H9 (cell line): ENCODE data around the gene KIAA1549. TPM values are rescaled to one million over a fixed set of nuclear protein-coding genes. Genes with fewer than 3 reads are reported as not detected.

Experiments
- DNase-seq: peaks from one replicate; pipeline ENCODE4 v3.0.0-alpha.2; 2017
- H2AFZ ChIP-seq: one replicate; pipeline ENCODE4 v1.6.1; 2013; ENCODE audit warnings: mild to moderate bottlenecking, low read length, control low read depth, moderate library complexity
- H2AK5ac ChIP-seq: 2 replicates; pipeline ENCODE4 v1.6.1; 2013; ENCODE audit warnings: low read length, control low read depth, mixed read lengths; ENCODE audit not compliant: insufficient read length
- H2BK120ac ChIP-seq: one replicate; pipeline ENCODE4 v1.6.1; 2013; ENCODE audit warnings: low read depth, mild to moderate bottlenecking, low read length, control low read depth, inconsistent platforms; ENCODE audit not compliant: poor library complexity, severe bottlenecking
- H2BK12ac ChIP-seq: 2 replicates; pipeline ENCODE4 v1.6.1; 2013; ENCODE audit warnings: low read length, control low read depth, mixed read lengths, low read depth; ENCODE audit not compliant: insufficient read length
- H2BK15ac ChIP-seq: 2 replicates; pipeline ENCODE4 v1.6.1; 2013; ENCODE audit warnings: low read depth, low read length, control low read depth
- H2BK20ac ChIP-seq: one replicate; pipeline ENCODE4 v1.6.1; 2013; ENCODE audit warnings: low read depth, mild to moderate bottlenecking, low read length, control low read depth, inconsistent platforms; ENCODE audit not compliant: poor library complexity, severe bottlenecking
- H2BK5ac ChIP-seq: 2 replicates; pipeline ENCODE4 v1.6.1; 2013; ENCODE audit warnings: low read length, control low read depth, mixed read lengths; ENCODE audit not compliant: insufficient read length
- H3K14ac ChIP-seq: 2 replicates; pipeline ENCODE4 v1.6.1; 2013; ENCODE audit warnings: low read length, control low read depth; ENCODE audit not compliant: insufficient read depth
- H3K18ac ChIP-seq: 2 replicates; pipeline ENCODE4 v1.6.1; 2013; ENCODE audit warnings: low read depth, mild to moderate bottlenecking, mixed read lengths, low read length, control low read depth; ENCODE audit not compliant: insufficient read length
- H3K23ac ChIP-seq: 2 replicates; pipeline ENCODE4 v1.6.1; 2013; ENCODE audit warnings: low read length, control low read depth, mixed read lengths, low read depth; ENCODE audit not compliant: insufficient read length
- H3K23me2 ChIP-seq: 2 replicates; pipeline ENCODE4 v1.6.1; 2013; ENCODE audit warnings: low read depth, mild to moderate bottlenecking, mixed read lengths, low read length, control low read depth; ENCODE audit not compliant: insufficient read length, poor library complexity, severe bottlenecking
- H3K27ac ChIP-seq: 2 replicates; pipeline ENCODE4 v1.5.1; 2013; ENCODE audit warnings: low read length, control low read depth, mixed read lengths, low read depth; ENCODE audit not compliant: insufficient read length
- H3K27me3 ChIP-seq: 2 replicates; pipeline ENCODE4 v1.6.1; 2013; ENCODE audit warnings: low read length, control low read depth, inconsistent platforms; ENCODE audit not compliant: insufficient read depth
- H3K4ac ChIP-seq: 2 replicates; pipeline ENCODE4 v1.6.1; 2013; ENCODE audit warnings: low read depth, mild to moderate bottlenecking, control low read depth, inconsistent platforms, low read length, moderate library complexity
- H3K4me1 ChIP-seq: 2 replicates; pipeline ENCODE4 v1.6.1; 2013; ENCODE audit warnings: low read length, control low read depth, inconsistent platforms; ENCODE audit not compliant: insufficient read depth
- H3K4me2 ChIP-seq: 2 replicates; pipeline ENCODE4 v1.6.1; 2013; ENCODE audit warnings: low read length, control low read depth, mixed read lengths; ENCODE audit not compliant: insufficient read length, insufficient read depth
- H3K56ac ChIP-seq: 2 replicates; pipeline ENCODE4 v1.6.1; 2013; ENCODE audit warnings: low read depth, mild to moderate bottlenecking, mixed read lengths, low read length, control low read depth; ENCODE audit not compliant: insufficient read length
- H3K79me1 ChIP-seq: 2 replicates; pipeline ENCODE4 v1.6.1; 2013; ENCODE audit warnings: low read depth, mild to moderate bottlenecking, moderate library complexity, low read length, control low read depth, inconsistent platforms; ENCODE audit not compliant: insufficient read depth, poor library complexity, severe bottlenecking
- H3K79me2 ChIP-seq: 2 replicates; pipeline ENCODE4 v1.6.1; 2013; ENCODE audit warnings: low read length, control low read depth, inconsistent platforms; ENCODE audit not compliant: insufficient read depth
- H3K9ac ChIP-seq: 2 replicates; pipeline ENCODE4 v1.6.1; 2013; ENCODE audit warnings: low read length, control low read depth, mixed read lengths; ENCODE audit not compliant: insufficient read length; ENCODE audit errors: extremely low read depth
- H3K9me3 ChIP-seq: one replicate; pipeline ENCODE4 v1.6.1; 2013; ENCODE audit warnings: low read depth, low read length, inconsistent platforms; ENCODE audit not compliant: control insufficient read depth
- H3T11ph ChIP-seq: one replicate; pipeline ENCODE4 v1.6.1; 2013; ENCODE audit warnings: mild to moderate bottlenecking, low read length, control low read depth, inconsistent platforms
- H4K20me1 ChIP-seq: one replicate; pipeline ENCODE4 v1.6.1; 2013; ENCODE audit not compliant: control insufficient read depth, insufficient read length, insufficient read depth
- H4K5ac ChIP-seq: 2 replicates; pipeline ENCODE4 v1.6.1; 2013; ENCODE audit warnings: low read depth, mild to moderate bottlenecking, mixed read lengths, low read length, control low read depth; ENCODE audit not compliant: insufficient read length
- H4K8ac ChIP-seq: replicated peaks from 2 replicates; pipeline ENCODE4 v1.6.1; 2013; ENCODE audit warnings: low read length, control low read depth, mixed read lengths, low read depth; ENCODE audit not compliant: insufficient read length
- H4K91ac ChIP-seq: 2 replicates; pipeline ENCODE4 v1.6.1; 2013; ENCODE audit warnings: low read depth, mild to moderate bottlenecking, moderate library complexity, mixed read lengths, low read length, control low read depth; ENCODE audit not compliant: insufficient read length
- H3K27ac Mint-ChIP-seq, 3 experiments: 2 replicates in 2 of 3; 3 replicates in 1 of 3; pipeline ENCODE4 v1.8.0; 2020 to 2021; ENCODE audit warnings: mixed read lengths in 3 of 3, mild to moderate bottlenecking in 1 of 3, moderate library complexity in 1 of 3
- H3K27me3 Mint-ChIP-seq: 2 replicates; pipeline ENCODE4 v1.8.0; 2021; ENCODE audit warnings: low read depth, mild to moderate bottlenecking, moderate library complexity, mixed read lengths
- H3K36me3 Mint-ChIP-seq, 3 experiments: 2 replicates in 2 of 3; 3 replicates in 1 of 3; pipeline ENCODE4 v1.8.0; 2020 to 2021; ENCODE audit warnings: low read depth in 3 of 3, mixed read lengths in 3 of 3; ENCODE audit not compliant: insufficient read depth in 1 of 3
- H3K4me1 Mint-ChIP-seq, 2 experiments: 2 replicates each; pipeline ENCODE4 v1.8.0; 2020; ENCODE audit warnings: mixed read lengths in 2 of 2
- H3K4me3 Mint-ChIP-seq, 2 experiments: 2 replicates in 1 of 2; 3 replicates in 1 of 2; pipeline ENCODE4 v1.8.0; 2020 to 2021; ENCODE audit warnings: mild to moderate bottlenecking in 2 of 2, mixed read lengths in 2 of 2, moderate library complexity in 1 of 2
- H3K9me3 Mint-ChIP-seq, 2 experiments: 2 replicates in 1 of 2; 3 replicates in 1 of 2; pipeline ENCODE4 v1.8.0; 2020; ENCODE audit warnings: mild to moderate bottlenecking in 2 of 2, mixed read lengths in 2 of 2, moderate library complexity in 1 of 2
- CTCF ChIP-seq: fragments of 200-600 bp; sonication (generic); conservative IDR thresholded peaks from 3 replicates; pipeline ENCODE4 v1.8.0; 2021; ENCODE audit warnings: antibody characterized with exemption, mild to moderate bottlenecking
- WGBS: extraction: QIAGEN DNeasy Blood & Tissue Kit; methylation state at CpG from one replicate; pipeline ENCODE4 v1.1.7; 2013; ENCODE audit warnings: missing lambda C conversion rate, low lambda C conversion rate, mixed read lengths; ENCODE audit not compliant: insufficient read length; ENCODE audit errors: extremely low coverage; 5-methylcytosine and 5-hydroxymethylcytosine counted together
- total RNA-seq: library from RNA; stranded (reverse); gene quantifications from 2 replicates; pipeline ENCODE4 v1.2.1, GENCODE V29; 2021

Gene KIAA1549
- total RNA-seq, 1 experiment from 2014 or later: 11.9 TPM

- Histone ChIP-seq H3K27me3 (no peaks in the 10 kb centered on the region), H3K14ac (no peak overlapping the region), H3K9me3 (no peaks in the 10 kb centered on the region), H3K4ac (no peak overlapping the region), H2BK15ac (no peak overlapping the region), H2BK20ac (no peak overlapping the region), H3K4me1 (no peaks in the 10 kb centered on the region), H3K23me2 (no peaks in the 10 kb centered on the region), H3K79me2 (no peaks in the 10 kb centered on the region), H3K4me2 (no peak overlapping the region), H3K56ac (no peak overlapping the region), H2AK5ac (no peak overlapping the region), H3T11ph (no peak overlapping the region), H2BK120ac (no peak overlapping the region), H3K9ac (no peak overlapping the region), H2BK5ac (no peak overlapping the region), H3K27ac (no peak overlapping the region), H2BK12ac (no peak overlapping the region), H3K79me1 (no peaks in the 10 kb centered on the region), H2AFZ (no peak overlapping the region), H3K18ac (no peak overlapping the region), H3K23ac (no peak overlapping the region), H4K8ac (no peak overlapping the region), H4K5ac (no peak overlapping the region), H4K20me1 (no peaks in the 10 kb centered on the region), H4K91ac (no peak overlapping the region)
- H3K4me1 Mint-ChIP-seq: peaks cover 26% of the 10 kb centered on the region in 2 experiments
- WGBS: no CpG with 5 or more reads among the region's 5 CpGs
- no peaks in the 10 kb centered on the region for H3K27me3 Mint-ChIP-seq
- no peaks in the 10 kb centered on the region for H3K9me3 Mint-ChIP-seq
- H3K4me3 Mint-ChIP-seq: no peak overlapping the region; a peak in 1 of 5 replicates
- no peak for TF ChIP-seq CTCF
- peaks cover 24 to 27% (median 26%) of the 10 kb centered on the region in 3 experiments; a peak in 6 of 7 replicates for H3K36me3 Mint-ChIP-seq
- peak overlapping the region in 2 of 3 experiments; percentile 68 to 89; a peak in 4 of 7 replicates for H3K27ac Mint-ChIP-seq
- no peak for DNase-seq
Measured at GRCh38 chr7:138919911-138920310, 61.3 kb downstream of the KIAA1549 start.
